Measurements from ENCODE around the gene PRRT2.
"Not testable (repeated sequence)": the region's sequence is repeated elsewhere in the genome, so short reads cannot be mapped to it uniquely, and the experiment has no call there.

Gene PRRT2

GRCh38 chr16:29812754-29813643, 1.0 kb downstream of the PRRT2 start:
- DNase-seq, result no peak

DNA sequence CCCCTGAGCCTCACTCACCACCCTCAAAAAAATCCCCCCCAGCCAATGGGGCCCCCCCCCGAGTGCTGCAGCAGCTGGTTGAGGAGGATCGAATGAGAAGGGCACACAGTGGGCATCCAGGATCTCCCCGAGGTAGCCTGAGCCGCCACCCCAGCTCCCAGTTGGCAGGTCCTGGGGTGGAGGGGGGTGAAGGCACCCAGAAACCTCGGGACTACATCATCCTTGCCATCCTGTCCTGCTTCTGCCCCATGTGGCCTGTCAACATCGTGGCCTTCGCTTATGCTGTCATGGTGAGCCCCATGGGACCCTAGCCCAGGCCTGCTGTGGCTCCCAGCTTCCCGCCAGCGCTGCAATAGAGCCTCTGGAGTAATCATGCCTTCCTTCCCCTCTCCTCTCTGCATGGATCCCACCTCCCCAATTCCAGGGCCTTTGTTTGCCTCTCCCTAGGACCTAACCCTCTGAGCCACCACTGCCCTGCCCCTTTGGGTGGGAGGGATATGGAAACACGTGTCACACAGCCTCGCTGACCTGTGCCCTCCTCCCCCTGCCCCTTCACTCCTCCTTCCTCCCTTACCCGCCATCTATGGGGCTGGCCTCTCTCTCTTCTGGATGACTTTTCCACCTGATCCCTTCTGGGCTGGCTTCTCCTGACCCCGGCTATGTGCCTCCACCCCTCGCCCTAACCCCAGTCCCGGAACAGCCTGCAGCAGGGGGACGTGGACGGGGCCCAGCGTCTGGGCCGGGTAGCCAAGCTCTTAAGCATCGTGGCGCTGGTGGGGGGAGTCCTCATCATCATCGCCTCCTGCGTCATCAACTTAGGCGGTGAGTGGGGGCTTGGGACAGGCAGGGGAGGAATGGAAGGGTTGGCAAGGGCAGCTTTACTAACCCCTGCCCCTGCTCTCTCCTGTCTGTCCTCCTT, 1.9 kb downstream of the PRRT2 start:
- no peak for DNase-seq

- no peak for DNase-seq
Measured at GRCh38 chr16:29814592-29814991, 2.6 kb downstream of the PRRT2 start.

DNA sequence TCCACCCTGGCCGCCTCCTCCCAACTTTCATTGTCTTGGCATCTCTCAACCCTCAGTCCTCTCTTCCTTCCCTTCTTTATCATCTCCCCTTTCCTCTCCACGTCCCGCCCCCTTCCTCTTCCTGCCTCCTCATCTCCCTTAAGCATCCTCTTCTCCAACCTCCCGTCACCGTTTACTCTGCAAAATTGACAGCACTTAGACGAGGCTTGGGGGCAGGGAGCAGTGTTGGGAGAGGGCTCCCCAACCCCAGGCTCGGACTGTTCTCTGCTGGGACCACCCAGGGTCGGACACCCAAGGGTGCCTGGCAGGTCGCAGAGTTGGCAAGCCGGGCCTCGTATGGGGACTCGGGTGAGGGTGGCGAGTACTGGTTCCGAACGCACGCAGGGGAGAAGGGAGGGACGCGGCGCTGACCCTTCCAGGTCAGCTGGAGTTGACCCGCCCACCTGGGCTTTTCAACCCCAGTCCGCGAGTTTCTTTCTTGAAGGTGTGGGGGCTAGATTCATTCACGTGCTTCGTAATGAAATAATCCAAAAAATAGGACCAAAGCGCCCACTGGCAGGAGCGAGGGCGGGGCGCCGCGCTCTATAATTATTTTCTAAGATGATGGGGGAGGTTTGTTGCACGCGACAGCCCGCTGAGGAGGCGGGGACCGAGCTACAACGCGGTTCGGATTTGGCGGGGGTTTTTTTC, 3.2 kb downstream of the PRRT2 start:
- peak; percentile 74 for DNase-seq

DNA sequence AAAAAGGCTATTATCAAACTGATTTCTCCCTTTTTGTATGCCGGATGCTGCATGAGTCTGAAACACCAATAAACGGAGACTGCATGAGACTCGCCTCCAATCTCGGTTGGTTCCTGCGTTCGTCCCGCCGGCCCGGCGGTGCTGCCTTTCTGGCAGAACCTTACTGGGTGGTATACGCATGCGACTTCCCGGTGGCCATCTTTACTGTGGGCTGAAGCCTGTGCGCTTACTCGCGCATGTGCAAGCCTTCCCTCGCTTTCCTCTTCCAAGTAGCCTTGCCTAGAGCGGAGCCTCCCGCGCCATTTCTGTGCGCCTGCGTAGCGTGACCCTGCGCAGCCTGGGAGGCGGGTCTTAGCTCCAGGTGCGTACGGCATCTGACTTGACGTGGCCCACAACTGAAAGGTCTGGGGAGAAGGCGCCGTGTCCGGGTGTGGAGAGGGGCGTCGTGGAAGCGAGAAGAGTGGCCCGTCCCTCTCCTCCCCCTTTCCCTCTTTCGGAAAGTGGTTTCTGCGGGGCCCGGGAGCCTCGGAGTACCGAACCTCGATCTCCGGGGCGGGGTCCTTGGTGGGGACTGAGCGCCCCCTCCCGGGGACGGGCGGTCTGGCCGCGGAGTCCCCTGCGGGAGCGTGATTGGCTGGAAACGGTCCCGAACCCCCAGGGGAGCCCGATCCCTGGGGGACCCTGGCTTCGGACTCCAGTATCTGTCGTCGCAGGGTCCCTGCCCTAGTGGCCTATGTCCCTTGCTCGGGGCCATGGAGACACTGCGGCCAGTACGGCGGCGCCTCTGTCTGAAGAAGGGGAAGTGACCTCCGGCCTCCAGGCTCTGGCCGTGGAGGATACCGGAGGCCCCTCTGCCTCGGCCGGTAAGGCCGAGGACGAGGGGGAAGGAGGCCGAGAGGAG, 4.0 kb downstream of the PRRT2 start, which contains the start of gene PAGR1:
Gene PAGR1, plus strand, starts transcription at position 360 of the 901 bp plus-strand sequence. Its CDS starts 374 bp downstream, at position 734.
- DNase-seq, result peak; percentile 98

DNA sequence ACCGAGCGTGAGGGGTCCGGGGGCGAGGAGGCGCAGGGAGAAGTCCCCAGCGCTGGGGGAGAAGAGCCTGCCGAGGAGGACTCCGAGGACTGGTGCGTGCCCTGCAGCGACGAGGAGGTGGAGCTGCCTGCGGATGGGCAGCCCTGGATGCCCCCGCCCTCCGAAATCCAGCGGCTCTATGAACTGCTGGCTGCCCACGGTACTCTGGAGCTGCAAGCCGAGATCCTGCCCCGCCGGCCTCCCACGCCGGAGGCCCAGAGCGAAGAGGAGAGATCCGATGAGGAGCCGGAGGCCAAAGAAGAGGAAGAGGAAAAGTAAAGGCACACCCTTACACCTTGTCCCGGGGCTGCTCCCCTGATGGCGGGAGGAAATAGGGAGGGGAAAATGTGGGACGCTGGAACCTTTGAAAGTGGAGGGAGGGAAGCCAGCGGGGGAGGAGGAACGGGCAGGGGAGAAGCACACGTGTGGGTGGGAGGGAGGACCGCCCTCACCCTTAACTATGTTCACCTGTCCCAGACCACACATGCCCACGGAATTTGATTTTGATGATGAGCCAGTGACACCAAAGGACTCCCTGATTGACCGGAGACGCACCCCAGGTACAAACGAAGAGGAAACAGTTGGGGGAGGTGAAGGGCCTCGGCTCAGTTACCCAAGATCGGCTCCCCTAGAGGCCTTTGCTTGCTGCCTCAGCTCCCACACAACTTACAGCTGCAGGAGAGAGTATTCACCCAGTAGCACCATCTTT, 4.9 kb downstream of the PRRT2 start:
- peak; percentile 86 for DNase-seq

DNA sequence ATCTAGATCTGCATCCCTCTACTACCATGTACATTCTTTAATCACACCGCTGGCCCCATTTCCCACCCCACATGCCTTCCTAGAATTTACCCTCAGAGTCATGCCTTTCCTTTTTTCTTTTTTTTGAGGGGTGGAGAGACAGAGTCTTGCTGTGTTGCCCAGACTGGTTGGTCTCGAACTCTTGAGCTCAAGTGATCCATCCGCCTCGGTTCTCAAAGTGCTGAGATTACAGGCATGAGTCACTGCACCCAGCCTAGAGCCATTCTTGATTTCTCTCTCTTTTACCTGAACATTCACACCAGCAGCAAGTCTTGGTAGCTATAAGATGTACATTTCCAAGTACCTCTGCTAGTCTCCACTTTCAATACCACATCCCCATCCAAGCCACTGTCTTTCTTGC, 6.1 kb downstream of the PRRT2 start:
- no peak for DNase-seq

DNA sequence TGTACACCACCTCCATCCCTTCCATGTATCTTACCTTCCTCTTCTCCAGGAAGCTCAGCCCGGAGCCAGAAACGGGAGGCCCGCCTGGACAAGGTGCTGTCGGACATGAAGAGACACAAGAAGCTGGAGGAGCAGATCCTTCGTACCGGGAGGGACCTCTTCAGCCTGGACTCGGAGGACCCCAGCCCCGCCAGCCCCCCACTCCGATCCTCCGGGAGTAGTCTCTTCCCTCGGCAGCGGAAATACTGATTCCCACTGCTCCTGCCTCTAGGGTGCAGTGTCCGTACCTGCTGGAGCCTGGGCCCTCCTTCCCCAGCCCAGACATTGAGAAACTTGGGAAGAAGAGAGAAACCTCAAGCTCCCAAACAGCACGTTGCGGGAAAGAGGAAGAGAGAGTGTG, 7.5 kb downstream of the PRRT2 start:
- no peak for DNase-seq

GRCh38 chr16:29820271-29820701, 8.3 kb downstream of the PRRT2 start, which contains the start of gene MVP:
Gene MVP (plus strand): TSS chr16:29820462. CDS start chr16:29830550, 10,088 bp downstream.
- DNase-seq, result peak; percentile 74

GRCh38 chr16:29820730-29821642, 9.0 kb downstream of the PRRT2 start:
- peak; percentile 69 for DNase-seq

GRCh38 chr16:29821643-29822115, 9.7 kb downstream of the PRRT2 start:
- no peak for DNase-seq

GRCh38 chr16:29824589-29825144, 12.7 kb downstream of the PRRT2 start:
- no peak for DNase-seq

DNA sequence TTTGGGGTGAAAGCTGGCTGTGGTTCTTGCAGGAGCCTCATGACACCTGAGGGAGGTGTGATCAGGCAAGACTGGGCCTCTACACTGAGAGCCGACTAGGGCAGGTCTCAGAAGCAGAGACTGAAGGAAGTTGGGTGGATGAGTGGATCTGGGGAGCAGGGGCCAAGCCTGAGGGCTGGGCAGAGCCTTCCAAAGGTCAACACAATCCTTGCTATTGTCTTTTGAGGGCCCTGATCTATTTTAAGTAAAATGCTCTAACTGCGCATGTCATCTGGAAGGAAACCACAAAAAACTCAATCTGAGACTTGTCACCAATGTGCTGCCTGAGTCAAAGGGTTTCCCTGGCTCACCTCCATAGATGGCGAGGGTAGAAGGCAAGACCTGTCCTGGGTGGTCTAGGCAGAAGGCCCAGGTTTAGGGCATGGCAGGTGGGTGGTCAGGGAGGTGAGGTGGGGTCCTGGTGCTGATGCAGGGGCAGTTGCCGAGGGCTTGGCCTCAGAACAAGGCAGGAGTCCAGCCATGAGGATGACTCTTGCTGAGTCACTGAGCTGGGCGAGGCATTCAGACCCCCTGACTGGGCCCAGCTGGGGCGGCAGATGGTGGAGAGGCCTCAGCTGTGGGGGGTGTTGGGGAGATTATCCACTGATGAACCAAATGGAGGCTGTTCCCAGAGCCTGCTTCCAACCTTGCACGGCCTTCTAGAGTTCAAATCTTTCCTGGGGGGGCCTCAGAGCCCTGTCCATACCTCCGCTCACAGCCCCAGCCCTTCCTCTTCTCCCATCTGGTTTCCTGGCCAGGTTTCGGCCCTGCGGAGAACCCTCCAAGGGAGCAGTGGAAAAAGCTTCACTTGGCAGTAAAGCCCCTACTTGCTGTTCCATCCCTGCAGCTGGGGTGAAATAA, 13.4 kb downstream of the PRRT2 start:
- peak; percentile 67 for DNase-seq

DNA sequence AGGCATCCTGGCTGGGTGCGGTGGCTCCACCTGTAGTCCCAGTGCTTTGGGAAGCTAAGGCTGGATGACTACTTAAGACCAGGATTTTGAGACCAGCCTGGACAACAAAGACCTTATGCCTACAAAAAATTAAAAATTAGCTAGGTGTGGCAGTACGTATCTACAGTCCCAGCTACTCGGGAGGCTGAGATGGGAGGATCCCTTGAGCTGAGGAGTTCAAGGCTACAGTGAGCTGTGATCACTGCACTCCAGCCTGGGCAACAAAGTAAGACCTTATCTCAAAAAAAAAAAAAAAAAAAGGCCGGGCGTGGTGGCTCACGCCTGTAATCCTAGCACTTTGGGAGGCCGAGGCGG, 14.3 kb downstream of the PRRT2 start:
- DNase-seq, result no peak

GRCh38 chr16:29830774-29831173, 18.8 kb downstream of the PRRT2 start:
- no peak for DNase-seq

GRCh38 chr16:29831490-29831889, 19.5 kb downstream of the PRRT2 start:
- no peak for DNase-seq

GRCh38 chr16:29833219-29833618, 21.2 kb downstream of the PRRT2 start:
- DNase-seq, result not testable (repeated sequence)

GRCh38 chr16:29834079-29834478, 22.1 kb downstream of the PRRT2 start:
- DNase-seq, result peak; percentile 59
